Activated CD8-positive, alpha-beta memory T cell treated with anti-CD3 and anti-CD28 coated beads, Interleukin-2, amount 50 U/mL, for 1 hour (primary cell): Measurements from ENCODE around the gene NPFFR1.
"Not testable (repeated sequence)": the region's sequence is repeated elsewhere in the genome, so short reads cannot be mapped to it uniquely, and the experiment has no call there.

Source experiments
- DNase-seq: peaks from one replicate; pipeline ENCODE4 v3.0.0-alpha.2; 2020; ENCODE audit errors: extremely low read depth

Gene NPFFR1

GRCh38 chr10:70285476-70285831 is 1.6 kb upstream of the NPFFR1 start:
- no peak for DNase-seq

DNA sequence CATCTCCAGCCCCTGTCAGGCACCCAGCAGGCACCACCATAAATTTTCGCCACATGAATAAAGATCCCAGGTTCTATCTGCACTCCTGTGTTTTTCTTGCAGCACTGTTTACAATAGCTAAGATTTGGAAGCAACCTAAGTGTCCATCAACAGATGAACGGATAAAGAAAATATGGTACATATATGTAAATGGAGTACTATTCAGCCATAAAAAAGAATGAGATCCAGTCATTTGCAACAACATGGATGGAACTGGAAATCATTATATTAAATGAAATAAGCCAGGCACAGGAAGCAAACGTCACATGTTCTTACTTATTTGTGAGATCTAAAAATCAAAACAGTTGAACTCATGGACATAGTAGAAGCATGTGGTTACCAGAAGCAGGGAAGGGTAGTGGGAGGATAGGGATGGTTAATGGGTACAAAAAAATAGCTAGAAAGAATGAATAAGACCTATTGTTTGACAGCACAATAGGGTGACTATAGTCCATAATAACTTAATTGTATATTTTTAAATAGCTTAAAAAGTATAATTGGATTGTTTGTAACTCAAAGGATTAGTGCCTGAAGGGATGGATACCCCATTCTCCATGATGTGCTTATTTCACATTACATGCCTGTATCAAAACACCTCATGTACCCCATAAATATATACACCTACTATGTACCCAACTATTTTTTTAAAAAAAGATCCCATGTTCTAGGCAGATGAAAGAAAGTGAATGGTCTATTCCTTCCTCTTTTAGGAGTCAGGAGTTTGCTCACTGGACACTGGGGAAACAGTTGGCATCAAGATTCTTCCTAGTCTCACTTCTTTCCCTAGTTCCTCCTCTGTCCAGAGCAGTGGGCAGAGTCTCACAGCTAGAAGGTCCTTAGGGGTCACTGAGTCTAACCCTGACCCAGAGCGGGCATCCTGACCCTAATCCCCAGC is 1.0 kb upstream of the NPFFR1 start:
- no peak for DNase-seq

- DNase-seq = no peak
These were observed 746 bp downstream of the NPFFR1 start for GRCh38 chr10:70283071-70283444.

GRCh38 chr10:70281609-70282008 is 2.2 kb downstream of the NPFFR1 start:
- no peak for DNase-seq

- DNase-seq = no peak
These were observed 3.7 kb downstream of the NPFFR1 start for GRCh38 chr10:70280099-70280498.

DNA sequence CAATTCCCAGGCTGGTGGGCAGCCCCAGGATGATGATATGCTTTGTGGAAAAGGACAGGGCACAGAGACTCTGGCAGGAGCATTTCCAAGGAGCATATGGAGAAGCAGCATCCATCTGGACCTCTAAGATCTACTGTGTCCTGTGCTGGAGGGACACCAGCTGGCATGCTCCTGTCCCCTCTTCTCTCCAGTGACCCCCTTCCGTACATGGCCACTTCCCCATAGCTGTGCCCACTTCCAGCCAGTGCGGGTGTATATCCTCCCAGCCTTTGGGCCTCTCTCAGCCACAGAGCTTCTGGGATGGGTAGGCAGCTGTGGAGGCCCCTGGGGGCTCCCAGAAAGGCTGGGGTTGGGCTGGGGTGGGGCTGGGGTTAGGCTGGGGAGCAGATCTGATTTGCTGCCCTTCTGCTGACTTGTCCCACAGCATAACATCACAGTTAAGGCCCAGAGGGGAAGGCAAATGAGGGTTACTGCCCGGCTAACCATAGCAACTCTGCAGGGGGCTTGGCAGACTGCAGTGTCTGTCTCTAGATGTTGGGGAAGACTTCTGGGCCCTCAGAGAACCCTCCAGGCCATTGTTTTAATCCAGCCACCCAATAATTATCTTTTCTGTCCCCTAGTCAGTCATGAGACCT is 6.3 kb downstream of the NPFFR1 start:
- no peak for DNase-seq

- no peak for DNase-seq
These were observed 9.2 kb downstream of the NPFFR1 start for GRCh38 chr10:70274643-70275042.

GRCh38 chr10:70272925-70273316 is 10.9 kb downstream of the NPFFR1 start:
- no peak for DNase-seq

DNA sequence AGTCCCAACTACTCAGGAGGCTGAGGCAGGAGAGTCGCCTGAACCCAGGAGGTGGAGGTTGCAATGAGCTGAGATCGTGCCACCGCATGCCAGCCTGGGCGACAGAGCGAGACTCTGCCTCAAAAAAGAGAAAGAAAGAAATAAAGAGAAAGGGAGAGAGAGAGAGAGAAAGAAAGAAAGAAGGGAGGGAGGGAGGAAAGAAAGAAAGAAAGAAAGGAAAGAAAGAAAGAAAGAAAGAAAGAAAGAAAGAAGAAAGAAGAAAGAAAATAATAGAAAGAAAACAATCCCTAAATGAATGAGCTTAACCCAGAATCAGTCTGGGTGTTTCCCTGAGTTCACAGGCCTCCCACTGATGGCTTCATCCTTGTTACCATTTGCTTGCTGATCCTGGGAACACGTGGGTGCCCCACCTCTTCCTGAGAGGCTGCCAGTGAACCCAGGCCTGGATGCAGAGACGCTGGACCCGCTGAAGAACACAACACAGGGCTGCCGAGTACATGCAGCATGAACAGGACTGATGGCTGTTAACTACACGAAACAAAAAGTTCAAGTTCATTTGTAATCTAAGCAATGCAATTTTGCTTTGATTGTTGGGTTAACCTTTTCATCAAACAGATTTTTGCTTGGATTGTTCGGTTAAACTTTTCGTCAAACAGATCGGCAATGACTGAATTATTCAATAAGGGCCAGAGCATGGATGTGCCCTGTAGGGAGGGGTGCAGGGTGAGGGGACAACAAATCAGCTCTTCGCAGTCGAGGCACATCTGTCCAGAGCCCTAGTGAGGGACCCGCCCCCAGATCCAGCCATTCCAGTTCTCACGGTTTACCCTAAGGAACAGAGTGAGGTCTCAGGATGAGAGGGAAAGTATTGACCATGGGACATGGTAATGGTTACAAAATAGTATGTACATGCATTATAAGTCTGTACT is 11.5 kb downstream of the NPFFR1 start:
- no peak for DNase-seq

- no peak for DNase-seq
These were observed 12.9 kb downstream of the NPFFR1 start for GRCh38 chr10:70270952-70271351.

- DNase-seq = no peak
These were observed 14.1 kb downstream of the NPFFR1 start for GRCh38 chr10:70269741-70270140.

- DNase-seq = no peak
These were observed 15.4 kb downstream of the NPFFR1 start for GRCh38 chr10:70268376-70268775.

DNA sequence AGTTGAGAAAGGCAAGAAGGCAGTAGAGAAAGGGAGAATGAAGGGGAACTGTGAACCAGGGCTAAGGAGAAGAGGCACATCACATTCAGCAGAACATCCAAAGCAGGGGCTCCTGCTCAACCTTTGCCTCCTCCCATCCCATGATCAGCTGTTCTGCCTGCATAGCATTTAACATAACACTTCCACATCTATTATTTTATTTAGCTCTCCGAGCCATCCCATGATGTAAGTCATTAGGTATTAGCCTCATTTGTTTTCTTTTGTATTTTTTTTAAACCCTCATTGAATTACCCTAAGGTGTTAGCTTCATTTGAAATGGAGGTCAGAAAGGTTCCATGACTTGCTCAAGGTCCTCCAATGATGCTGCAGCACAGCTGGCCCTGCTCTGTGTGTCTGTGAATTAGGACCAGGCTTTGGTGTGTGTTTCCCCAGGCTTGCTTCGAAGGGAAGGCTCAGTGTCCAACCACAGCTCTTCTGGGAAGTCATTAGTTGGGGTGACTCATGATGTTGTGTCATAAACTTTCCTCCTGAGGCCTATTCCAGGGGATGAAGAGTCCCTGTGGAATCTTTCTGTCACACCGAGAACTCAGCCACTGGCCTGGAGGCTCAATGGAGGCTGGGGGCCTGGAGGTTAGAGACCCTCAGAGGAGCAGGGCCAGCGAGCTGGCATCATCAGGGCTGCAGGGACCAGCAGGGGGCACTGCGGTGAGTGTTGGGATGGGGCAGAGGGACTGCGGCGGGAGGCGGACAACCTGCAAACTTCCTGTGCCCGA is 16.5 kb downstream of the NPFFR1 start:
- DNase-seq = no peak

GRCh38 chr10:70266701-70267100 is 17.1 kb downstream of the NPFFR1 start:
- DNase-seq = no peak

- DNase-seq = no peak
These were observed 17.7 kb downstream of the NPFFR1 start for GRCh38 chr10:70266056-70266455.

DNA sequence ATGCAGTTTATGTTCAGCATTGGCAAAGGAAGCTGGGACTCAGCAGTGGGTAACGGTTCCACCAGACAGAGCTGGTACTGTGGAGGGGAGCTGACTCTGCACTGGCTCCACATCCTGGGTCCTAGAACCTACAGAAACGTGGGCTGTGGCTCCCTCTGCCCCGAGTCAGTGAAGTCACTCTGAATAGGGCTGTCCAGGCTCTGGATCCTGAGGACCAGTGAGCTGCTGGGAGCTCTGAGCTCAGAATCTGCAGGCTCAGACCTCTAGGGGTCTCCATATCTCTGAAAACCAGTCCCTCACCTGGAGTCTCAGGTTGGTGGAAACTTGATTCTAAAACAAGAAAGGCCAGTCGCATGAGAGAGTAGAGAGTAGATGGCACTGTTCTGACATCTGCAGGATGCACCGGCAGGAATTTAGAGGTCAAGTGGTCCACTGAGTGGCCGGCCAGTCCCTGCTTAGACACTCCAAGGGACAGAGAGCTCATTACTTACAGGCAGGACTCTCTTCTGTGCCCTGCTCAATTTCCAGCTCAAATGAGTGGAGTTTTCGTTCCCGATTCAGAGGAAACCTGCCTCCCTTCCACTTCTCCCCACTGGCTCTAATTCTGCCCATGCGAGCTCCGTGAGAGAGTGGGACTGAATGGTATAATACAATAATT is 18.6 kb downstream of the NPFFR1 start:
- no peak for DNase-seq

GRCh38 chr10:70260734-70261133 is 23.1 kb downstream of the NPFFR1 start:
- no peak for DNase-seq

DNA sequence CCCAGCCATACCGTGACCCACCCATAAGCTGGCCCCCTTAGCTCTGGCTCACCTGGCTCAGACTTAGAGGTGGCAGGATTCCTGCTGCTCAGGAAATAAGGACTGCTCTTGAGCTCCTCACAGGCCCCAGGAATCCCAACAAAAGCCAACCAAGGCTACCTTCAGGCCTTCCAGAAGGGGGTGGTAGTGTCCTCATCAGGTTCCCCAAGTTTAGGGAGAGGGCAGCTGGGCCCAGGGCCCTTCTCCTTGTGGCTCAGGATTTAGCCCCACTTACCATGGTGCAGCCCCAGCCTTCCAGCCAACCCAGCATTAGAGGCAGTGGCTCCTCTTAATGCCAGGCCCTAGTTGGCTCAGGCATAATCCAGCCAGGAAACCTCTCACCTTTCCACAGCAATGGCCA is 23.5 kb downstream of the NPFFR1 start:
- DNase-seq = no peak

DNA sequence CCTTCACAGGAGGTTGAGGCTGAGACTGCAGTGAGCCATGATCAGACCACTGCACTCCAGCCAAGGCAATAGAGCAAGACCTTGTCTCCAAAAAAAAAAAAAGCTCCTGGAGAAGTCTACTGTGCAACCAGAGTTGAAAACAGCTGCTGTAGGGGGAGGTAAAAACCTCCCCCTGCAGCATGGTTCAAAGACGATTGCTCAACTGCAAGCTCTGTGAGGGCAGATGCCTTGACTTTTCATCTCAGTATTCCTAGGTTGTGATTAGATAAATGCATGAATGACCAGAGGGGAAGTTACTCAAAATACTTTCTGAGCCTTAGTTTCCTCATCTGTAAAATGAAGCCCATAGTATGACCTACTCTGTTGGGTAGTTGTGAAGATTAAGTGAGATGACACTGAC is 25.6 kb downstream of the NPFFR1 start:
- DNase-seq = no peak

DNA sequence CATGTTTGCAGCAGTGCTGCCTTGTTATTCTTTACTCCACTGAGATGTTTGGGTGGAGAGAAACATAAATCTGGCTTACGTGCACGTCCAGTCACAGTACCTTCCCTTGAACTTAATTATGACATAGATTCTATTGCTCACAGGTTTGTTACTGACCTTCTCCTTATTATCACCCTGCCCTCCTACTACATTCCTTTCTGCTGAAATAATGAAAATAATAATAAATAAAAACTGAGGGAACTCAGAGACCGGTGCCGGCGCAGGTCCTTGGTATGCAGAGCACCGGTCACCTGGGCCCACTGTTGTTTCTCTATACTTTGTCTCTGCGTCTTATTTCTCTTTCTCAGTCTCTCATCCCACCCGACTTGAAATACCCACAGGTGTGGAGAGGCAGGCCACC is 26.0 kb downstream of the NPFFR1 start:
- not testable (repeated sequence) for DNase-seq

DNA sequence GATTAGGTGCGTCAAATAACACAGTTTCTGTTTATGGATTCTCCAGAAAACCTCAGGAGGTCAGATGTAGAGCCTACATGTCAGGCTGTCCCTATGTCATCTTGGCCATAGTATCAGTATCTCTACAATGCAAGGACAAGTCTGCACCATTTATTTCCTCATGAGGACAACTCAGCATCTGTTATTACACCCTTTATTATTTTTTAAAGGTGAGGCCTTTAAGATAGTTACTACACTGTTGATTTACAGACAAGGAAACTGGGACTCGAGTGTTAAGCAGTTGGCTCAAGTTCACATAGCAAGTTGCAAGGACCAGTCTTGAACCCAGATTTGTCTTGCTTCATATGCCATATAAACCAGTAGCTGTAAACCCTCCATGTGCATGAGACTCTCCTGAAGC is 27.3 kb downstream of the NPFFR1 start:
- DNase-seq = no peak
